ENCODE data around the gene APPBP2.
"Not testable (repeated sequence)": the region's sequence is repeated elsewhere in the genome, so short reads cannot be mapped to it uniquely, and the experiment has no call there.

The APPBP2 gene, protein sequence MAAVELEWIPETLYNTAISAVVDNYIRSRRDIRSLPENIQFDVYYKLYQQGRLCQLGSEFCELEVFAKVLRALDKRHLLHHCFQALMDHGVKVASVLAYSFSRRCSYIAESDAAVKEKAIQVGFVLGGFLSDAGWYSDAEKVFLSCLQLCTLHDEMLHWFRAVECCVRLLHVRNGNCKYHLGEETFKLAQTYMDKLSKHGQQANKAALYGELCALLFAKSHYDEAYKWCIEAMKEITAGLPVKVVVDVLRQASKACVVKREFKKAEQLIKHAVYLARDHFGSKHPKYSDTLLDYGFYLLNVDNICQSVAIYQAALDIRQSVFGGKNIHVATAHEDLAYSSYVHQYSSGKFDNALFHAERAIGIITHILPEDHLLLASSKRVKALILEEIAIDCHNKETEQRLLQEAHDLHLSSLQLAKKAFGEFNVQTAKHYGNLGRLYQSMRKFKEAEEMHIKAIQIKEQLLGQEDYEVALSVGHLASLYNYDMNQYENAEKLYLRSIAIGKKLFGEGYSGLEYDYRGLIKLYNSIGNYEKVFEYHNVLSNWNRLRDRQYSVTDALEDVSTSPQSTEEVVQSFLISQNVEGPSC

DNA sequence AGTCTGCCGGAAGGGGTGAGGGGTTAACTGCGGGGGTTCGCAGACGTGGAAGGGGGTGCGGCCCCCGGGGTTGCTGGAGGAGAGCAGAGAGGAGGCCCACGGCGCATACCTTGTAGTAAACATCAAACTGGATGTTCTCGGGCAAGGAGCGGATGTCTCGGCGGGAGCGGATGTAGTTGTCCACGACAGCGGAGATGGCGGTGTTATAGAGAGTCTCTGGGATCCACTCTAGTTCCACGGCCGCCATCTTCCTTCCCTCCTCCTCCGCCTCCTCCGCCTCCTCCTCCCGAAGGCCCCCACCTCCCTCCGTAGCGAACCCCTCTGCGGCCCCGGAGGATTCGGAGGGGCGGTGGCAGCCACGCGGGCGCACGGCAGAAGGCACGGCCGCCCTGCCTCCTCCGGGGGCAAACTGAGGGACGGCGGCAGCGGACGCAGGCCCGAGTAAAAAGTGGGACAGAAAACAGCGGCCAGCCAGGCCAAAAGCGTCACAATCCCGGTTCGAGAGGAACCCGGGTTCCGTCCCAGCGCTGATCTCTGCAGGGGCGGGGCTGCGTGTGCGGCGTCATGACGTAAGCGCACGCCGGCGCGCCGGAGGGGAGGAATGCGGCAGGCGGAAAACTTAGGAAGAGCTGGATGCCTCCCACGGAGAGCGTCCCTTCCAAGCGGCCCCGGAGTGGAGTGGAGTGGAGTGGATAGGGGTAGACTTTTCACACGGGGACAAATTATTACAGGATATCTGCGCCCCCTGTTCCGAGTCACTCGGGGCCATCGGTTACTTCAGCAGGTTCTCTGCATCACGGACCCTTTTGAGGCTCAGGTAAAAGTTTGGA is at the start of gene APPBP2:
Gene APPBP2, minus strand, starts transcription at position 558 of the 830 bp plus-strand sequence. Its CDS starts 311 bp downstream, at position 247.
- peak; percentile 71 for DNase-seq

DNA sequence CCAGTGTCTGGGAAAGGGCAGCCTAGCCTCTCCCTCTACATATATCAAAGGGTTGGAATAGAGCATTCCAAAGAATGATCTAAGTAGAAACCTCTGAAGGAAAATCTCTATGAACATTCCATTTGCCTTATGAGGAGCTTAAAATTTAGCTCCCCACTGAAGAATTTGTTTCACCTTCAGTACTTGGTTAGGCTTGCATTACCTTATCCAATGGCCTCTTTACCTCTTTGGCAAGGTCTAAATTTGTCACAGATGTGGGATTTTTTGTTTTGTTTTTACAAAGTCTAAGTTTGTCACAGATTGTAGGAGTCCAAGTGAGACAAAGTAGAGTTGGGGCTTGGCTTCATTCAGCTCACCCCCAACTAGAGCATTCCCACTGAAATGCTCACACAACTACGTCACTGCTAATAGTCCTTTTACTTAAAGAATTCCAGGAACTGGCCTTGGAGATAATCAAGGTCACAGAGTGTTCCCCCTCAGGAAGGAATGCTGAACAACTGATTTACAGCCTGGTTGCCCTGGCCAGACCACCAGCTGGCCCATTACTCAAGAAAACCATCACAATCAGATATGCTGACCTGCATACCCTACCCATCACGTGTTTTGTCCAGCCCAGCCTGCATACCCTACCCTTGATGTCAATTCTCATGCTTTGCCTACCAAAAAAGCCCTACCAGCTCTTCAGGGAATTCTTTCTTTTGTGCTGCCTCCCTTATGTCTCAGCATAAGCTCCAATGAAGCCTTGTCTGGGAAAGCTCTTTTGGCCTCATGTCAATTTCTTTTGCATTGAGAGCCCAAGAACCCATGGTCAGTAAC is 47.4 kb upstream of the APPBP2 start:
- no peak for DNase-seq

DNA sequence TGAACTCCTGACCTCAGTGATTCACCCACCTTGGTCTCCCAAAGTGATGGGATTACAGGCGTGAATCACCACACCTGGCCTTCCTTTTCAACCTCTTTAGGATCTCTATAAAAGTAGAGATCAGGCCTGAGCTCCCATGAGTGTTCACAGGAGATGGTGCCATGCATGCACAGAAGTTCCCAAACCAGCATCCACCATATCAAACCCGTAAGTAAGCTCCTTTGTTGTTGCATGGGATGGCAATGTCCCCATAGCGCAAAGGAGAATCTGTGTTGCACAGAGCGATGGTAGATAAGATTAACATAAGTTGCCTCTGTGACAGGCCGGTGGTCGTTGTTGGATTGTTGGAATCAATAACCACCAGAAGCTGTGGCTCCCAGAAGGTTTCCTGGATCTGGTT is 39.2 kb upstream of the APPBP2 start:
- no peak for DNase-seq

DNA sequence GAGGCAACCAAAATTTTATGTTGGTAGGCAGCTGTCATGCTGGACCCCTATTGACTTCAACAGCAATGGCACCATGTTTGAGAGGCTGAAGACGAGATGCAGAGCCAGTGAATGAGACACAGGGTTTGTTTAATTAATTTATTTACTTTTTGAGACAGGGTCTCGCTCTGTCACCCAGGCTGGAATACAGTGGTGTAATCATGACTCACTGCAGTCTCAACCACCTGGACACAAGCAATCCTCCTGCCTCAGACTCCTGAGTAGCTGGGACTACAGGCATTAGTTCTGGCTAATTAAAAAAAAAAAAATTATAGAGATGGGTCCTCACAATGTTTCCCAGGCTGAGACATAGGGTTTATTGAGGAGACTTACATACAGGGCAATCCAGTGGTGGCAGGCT is 37.7 kb upstream of the APPBP2 start:
- DNase-seq = no peak

DNA sequence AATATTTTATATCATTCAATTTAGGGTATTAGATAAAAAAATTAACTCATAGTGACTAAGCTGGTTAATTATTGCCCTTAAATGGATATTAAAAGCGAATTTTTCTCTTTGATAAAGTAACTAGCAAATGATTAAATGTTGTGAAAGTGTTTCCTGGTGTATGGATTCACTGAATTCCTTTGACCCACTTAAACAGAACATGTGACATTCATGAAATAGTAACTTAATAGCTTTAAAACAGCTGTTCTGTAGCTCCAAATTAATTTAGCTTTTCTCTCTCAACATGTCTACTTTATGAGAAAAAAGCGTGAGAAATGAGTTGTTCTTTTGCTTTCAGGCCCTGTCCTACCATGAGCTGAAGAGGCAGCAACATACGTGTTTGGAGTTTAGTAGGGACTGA is 36.4 kb upstream of the APPBP2 start:
- no peak for DNase-seq

DNA sequence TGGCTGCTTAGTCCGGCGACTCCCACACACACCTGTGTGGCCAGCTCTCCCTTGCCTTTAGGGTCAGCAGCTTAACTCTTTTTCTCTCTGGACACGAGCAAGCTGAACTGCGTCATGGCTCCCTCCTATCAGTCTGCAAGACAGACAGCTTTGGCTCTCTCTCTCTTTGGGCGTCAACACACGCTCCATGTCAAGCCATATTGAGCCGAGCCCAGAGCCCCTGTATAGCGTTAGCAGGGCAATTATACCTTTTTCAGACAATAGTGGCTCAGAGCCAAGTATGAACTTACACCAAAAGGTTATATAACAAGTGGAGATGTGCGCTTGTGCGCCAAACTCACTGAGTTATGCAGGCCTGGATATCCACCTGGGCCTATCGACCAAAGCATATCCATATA is 34.8 kb upstream of the APPBP2 start:
- no peak for DNase-seq

DNA sequence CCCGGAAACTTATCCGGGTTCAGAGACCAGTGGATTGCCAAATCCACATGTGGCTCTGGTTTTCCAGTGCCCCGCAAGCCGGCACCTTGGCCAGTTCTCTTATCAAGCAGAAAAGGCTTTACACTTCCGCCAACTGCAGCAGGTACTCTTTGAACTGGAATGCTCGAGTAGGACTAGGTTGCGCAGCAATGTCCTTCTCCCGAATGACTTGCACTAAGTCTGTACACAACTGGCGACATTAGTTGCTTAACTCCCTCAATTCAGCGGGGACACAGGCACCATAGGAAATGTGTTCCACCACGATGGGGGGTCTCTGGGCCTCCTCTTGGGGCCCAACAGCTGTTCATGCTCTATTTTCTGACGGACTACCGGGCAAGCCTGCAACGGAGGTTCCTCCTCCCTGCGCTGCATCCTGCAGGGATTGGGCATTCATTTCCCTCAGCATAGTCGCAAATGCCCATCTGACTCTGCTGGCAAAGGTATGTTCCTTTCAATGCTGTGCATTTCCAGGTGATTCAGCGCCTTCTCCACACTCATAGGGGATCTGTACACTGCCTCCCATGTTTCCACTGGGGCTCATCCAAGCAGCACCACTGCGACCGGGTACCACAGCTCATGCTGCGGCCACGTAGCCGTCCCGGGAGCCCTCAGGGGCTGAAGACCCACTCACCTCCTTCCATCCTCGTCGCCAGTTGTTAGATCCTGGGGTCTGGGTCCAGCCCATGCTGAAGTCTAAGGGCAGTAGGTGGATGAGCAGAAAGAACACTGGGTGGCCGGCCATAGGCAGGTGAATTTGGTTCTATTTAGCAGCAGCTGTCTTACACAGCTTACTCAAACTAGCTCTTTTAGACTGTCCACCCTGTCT is 34.2 kb upstream of the APPBP2 start:
- DNase-seq = no peak

DNA sequence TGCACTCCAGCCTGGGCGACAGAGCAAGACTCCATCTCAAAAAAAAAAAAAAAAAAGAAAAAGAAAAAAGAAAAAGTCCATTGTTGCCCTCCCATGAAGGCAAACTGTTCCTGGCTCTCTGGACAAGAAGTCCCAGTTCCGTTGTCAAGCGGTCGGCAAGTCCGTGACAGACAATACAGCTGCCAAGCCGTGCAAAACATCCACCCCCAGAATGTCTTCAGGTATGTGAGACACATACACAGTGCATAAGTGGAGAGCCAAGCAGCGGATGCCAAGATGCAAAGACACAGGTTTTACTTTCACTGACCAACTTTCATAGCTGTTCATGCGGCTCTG is 33.6 kb upstream of the APPBP2 start:
- no peak for DNase-seq

DNA sequence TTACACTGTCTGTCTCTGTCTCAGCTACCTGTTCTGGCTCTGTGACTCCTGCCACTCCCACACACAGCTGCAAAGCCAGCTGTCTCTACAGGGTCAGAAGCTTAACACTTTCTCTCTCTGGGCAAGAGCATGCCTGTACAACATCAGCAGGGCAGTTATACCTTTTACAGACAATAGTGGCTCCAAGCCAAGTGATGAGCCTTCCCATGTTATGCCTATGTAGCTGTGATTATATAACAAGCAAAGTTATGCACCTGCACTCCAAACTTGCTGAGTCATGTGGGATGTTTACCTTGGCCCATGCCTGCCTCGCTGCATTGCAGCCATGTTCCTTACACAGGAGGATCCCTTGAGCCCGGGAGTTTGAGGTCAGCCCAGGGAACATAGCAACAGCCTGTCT is 31.8 kb upstream of the APPBP2 start:
- DNase-seq = no peak

DNA sequence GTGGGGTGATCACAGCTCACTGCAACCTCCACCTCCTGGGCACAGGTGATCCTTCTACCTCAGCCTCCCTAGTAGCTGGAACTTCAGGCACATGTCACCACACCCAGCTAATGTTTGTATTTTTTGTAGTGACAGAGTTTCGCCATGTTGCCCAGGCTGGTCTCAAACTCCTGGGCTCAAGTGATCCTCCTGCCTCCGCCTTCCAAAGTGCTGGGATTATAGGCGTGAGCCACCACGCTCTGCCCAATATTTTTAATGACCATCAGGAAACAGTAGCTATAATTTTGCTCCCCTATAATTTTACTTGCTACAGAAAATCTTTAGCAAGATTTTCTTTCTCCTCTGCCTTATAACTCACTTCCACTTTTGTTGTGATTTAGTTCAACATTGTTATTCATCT is 29.7 kb upstream of the APPBP2 start:
- no peak for DNase-seq

DNA sequence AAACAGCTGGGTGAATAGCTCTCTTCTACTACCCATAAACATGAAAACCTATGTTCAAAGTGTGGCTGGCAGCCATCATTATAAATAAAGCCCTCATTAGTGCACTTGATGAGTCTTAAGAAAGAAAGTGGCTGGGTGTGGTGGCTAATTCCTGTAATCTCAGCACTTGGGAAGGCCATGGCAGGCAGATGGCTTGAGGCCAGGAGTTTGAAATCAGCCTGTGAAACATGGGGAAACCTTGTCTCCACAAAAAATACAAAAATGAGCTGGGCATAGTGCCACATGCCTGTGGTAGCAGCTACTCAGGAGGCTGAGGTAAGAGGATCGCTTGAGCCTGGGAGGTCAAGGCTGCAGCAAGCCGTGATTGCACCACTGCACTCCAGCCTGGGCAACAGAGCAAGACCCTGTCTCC is 28.3 kb upstream of the APPBP2 start:
- DNase-seq = no peak

DNA sequence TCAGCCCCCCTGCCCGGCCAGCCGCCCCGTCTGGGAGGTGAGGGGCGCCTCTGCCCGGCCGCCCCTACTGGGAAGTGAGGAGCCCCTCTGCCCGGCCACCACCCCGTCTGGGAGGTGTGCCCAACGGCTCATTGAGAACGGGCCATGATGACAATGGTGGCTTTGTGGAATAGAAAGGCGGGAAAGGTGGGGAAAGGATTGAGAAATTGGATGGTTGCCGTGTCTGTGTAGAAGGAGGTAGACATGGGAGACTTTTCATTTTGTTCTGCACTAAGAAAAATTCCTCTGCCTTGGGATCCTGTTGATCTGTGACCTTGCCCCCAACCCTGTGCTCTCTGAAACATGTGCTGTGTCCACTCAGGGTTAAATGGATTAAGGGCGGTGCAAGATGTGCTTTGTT is 26.2 kb upstream of the APPBP2 start:
- not testable (repeated sequence) for DNase-seq

DNA sequence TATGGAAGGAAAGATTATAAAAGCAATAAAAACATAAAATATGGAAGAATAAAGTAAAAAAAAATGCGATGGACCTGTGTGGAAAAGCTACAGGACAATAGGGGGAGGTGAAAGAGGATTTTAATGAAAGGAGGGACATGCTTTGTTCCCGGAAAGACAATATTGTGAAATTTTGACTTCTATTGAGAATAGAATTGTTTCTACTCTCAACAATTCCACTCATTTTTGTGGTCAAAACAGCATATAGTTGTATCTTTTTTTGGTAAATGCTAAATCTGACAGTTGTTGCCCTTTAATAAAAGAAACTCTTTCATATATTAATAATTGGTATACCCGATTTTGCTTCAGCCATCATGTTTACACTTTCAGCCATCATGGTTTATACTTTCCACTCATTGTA is 22.9 kb upstream of the APPBP2 start:
- no peak for DNase-seq

DNA sequence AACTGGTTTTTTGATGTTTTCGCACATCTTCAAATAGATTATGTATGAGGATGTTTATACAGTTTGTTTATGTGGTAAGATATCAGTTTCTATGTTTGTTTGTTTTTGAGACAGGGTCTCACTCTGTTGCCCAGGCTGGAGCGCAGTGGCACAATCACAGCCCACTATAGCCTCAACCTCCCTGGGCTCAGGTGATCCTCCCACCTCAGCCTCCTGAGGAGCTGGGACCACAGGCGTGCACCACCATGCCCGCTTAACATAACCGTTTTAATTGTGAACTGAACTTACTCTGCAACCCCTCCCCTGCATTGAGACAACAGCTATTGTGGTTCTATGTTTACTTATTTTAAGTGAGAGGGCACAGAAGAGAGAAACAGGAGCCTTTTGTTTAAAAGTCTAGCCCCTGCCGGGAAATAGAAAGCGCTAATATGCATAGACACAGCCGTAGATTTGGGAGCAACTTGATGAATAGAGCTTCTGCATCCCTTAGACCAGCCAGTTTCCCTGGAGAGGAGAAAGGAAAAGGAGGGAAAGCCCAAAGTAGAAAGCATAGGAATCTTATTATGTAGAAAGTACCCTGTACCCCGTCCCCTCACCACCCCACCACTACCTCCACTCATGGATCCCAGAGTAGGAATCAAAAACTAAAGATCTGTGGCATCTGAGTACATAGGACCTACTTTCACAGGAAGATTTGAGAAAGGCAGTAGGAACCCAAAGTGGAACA is 19.6 kb upstream of the APPBP2 start:
- no peak for DNase-seq

DNA sequence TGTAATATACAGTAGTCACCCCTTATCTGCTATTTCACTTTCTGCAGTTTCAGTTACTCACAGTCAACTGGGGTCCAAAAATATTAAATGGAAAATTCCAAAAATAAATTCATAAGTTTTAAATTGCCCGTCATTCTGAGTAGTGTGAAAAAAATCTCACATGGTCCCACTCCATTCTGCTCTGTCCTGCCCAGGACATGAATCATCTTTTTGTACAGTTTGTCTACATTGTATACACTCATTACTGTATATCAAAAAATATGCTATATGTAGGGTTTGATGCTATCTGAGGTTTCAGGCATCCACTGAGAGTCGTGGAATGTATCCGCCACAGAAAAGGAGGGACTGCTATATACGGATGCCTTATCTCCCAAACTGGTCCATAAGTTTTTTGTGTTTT is 16.0 kb upstream of the APPBP2 start:
- DNase-seq = no peak

DNA sequence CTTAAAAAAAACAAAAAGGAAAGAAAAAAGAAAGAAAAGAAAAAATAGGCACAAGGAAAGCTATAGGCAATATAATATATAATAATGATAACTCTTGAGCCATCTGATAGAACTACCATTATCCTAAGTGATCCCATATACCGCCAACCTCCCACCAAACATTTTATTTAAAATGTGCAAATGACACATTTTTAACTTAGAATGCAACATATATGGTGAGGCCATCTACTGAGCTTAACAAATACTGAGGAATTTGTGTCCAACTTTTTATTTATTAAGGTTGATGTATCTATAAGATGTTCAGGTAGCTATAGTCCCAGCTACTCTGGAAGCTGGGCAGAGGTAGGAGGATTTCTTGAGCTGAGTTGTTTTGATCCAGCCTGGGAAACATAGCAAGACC is 14.4 kb upstream of the APPBP2 start:
- DNase-seq = no peak

DNA sequence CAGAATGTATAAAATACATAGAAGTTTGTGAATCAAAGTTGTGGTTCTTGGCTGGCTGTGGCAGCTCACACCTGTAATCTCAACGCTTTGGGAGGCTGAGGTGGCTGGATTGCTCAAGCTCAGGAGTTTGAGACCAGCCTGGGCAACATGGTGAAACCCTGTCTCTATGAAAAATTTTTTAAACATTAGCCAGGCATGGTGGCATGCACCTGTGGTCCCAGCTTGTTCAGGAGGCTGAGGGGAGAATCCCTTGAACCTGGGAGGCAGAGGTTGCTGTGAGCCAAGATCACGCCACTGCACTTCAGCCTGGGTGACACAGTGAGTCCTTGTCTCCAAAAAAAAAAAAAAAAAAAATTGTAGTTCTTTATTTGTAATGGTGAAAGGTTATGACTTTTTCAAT is 13.8 kb upstream of the APPBP2 start:
- DNase-seq = no peak

DNA sequence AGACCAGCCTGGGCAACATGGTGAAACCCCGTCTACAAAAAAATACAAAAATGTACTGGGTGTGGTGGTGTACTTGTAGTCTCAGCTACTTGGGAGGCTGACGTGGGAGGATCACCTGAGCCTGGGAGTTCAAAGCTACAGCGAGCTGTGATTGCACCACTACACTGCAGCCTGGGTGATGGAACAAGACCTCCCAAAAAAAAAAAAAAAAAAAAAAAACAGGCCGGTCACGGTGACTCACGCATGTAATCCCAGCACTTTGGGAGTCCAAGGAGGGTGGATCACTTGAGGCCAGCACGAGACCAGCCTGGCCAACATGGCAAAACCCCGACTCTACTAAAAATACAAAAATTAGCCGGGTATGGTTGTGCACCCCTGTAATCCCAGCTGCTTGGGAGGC is 12.7 kb upstream of the APPBP2 start:
- no peak for DNase-seq

DNA sequence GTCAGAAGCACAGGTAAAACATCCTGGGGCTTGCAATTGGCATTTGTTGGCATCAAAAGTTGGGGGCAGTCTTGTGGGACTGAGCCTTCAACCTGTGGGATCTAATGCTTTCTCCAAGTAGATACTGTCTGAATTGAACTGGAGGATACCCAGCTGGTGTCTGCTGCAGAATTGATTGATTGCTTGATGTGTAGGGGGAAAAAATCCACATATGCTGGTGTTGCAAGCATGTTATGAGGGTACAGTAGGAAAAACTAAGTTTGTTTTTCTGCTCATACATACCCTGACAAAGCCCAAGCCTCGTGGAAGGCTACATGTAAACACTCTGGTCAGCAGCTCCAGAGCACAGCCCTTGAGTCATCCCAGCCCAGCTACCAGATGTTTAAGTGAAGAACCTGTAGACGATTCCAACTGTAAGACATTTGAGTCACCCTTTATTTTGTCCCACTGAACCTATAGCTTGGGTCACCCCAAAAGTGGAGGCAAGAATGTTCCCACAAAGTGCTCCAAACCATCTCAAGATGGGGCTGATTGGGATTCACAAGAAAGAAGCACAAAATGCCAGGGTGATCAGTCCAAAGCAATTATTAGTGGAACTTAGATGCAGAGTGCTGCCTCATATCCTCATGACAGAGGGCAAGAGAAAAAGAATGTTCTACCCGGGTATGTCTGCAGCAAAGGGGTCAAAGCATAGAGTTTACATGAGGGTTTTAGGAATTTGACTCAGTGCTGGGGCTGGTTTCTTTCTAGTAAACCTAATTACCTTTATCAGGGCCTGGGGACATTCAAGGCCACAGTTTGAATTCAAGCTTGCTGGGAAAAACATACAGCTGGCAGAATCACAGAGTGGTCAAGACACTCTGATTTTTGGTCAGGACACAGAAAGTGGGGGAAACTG is 9.6 kb upstream of the APPBP2 start:
- no peak for DNase-seq

DNA sequence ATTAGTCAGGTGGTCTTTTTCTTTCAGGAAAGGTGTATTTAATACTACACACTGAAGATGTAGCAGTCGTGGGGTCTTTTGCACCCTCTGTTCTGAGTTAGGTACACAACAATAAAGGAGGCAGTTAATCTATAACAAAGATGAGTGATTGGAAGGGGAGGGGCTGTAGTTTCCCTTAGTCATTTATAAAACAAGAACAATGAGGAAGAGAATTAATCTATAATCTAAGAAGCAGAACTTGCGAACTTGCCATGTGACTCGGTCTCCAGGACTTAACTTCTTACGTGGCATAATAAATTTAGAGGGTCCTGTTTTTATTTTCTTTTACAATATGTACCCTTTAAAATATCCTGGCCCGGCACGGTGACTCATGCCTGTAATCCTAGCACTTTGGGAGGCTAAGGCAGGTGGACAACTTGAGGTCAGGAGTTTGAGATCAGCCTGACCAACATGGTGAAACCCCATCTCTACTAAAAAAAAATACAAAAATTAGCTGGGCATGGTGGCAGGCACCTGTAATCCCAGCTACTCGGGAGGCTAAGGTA is 8.6 kb upstream of the APPBP2 start:
- no peak for DNase-seq
